SH-SY5Y (cell line): Measurements from ENCODE around the gene POLD1.

Experiments used
- GATA2 ChIP-seq: IDR thresholded peaks from 2 replicates; pipeline ENCODE4 v1.6.1; 2011; ENCODE audit warnings: mild to moderate bottlenecking, low read depth, low read length
- GATA3 ChIP-seq: IDR thresholded peaks from 2 replicates; pipeline ENCODE4 v1.6.1; 2011; ENCODE audit warnings: low read depth, mild to moderate bottlenecking, low read length, moderate library complexity

DNA sequence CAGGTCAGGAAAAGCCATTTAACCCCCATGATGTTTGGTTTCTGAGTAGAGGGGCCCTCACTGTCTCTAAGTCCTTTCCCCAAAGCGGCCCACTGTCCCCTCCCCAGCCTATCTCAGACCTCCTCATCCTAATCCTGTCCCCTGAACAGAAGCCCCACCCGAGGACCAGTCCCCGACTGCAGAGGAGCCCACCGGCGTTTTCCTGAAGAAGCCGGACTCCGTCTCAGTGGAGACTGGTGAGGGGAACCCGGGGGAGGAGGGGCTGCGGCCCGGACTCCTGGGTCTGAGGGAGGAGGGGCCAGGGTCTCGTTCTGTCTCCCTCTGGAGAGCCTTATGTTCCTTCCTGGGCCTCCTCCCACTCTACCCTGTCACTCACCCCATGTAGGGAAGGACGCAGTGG is 51.5 kb downstream of the POLD1 start:
- no peak for TF ChIP-seq GATA2
- no peak for TF ChIP-seq GATA3
